Neutrophil (primary cell): ENCODE results near the gene CHRNA4.

ENCODE experiments used
- H3K27ac ChIP-seq: fragments of 200-600 bp; sonication (generic); 2 replicates; pipeline ENCODE4 v1.5.1; 2016; ENCODE audit warnings: mild to moderate bottlenecking, moderate library complexity
- H3K27me3 ChIP-seq: fragments of 200-600 bp; sonication (generic); 2 replicates; pipeline ENCODE4 v1.6.0; 2016; ENCODE audit warnings: mild to moderate bottlenecking
- H3K36me3 ChIP-seq: fragments of 200-600 bp; sonication (generic); 2 replicates; pipeline ENCODE4 v1.5.1; 2017
- H3K4me1 ChIP-seq, 2 experiments: fragments of 200-600 bp in 1 of 2; sonication (generic) in 1 of 2; 1 replicate in 1 of 2; 2 replicates in 1 of 2; pipeline versions ENCODE4 v1.5.1 to v1.6.1; 2013 to 2016; ENCODE audit warnings: low read depth in 1 of 2, low read length in 1 of 2, mild to moderate bottlenecking in 1 of 2, moderate library complexity in 1 of 2; ENCODE audit not compliant: control insufficient read depth in 1 of 2, insufficient read depth in 1 of 2
- H3K4me3 ChIP-seq, 2 experiments: fragments of 200-600 bp in 1 of 2; sonication (generic) in 1 of 2; 1 replicate in 1 of 2; 2 replicates in 1 of 2; pipeline ENCODE4 v1.5.1; 2013 to 2016; ENCODE audit warnings: low read depth in 1 of 2, low read length in 1 of 2, mild to moderate bottlenecking in 1 of 2, moderate library complexity in 1 of 2
- H3K9me3 ChIP-seq: fragments of 200-600 bp; sonication (generic); 2 replicates; pipeline ENCODE4 v1.5.1; 2016
- CTCF ChIP-seq: fragments of 200-600 bp; sonication (generic); IDR thresholded peaks from 2 replicates; pipeline ENCODE4 v1.5.1; 2016; ENCODE audit warnings: antibody characterized with exemption

CHRNA4 gene

GRCh38 chr20:63328718-63329275 is 32.4 kb downstream of the CHRNA4 start:
- Histone ChIP-seq H3K4me3 (no peak overlapping the region), H3K27me3 (peaks cover 9% of the 10 kb centered on the region), H3K27ac (no peak overlapping the region), H3K4me1 (no peaks in the 10 kb centered on the region), H3K9me3 (peaks cover 10% of the 10 kb centered on the region), H3K36me3 (no peaks in the 10 kb centered on the region)
- TF ChIP-seq CTCF, result no peak

GRCh38 chr20:63328026-63328700 is 33.0 kb downstream of the CHRNA4 start:
- no peaks in the 10 kb centered on the region for H3K36me3 ChIP-seq
- TF ChIP-seq CTCF, result no peak
- peaks cover 10% of the 10 kb centered on the region for H3K9me3 ChIP-seq
- no peak overlapping the region for H3K27ac ChIP-seq
- no peak overlapping the region for H3K4me3 ChIP-seq
- no peaks in the 10 kb centered on the region for H3K4me1 ChIP-seq
- peaks cover 15% of the 10 kb centered on the region for H3K27me3 ChIP-seq

- H3K4me1 ChIP-seq, result no peaks in the 10 kb centered on the region
- H3K27me3 ChIP-seq, result peaks cover 24% of the 10 kb centered on the region
- H3K36me3 ChIP-seq, result no peaks in the 10 kb centered on the region
- no peak overlapping the region for H3K4me3 ChIP-seq
- H3K9me3 ChIP-seq, result peaks cover 10% of the 10 kb centered on the region
- H3K27ac ChIP-seq, result peak overlapping the region; percentile 78
- no peak for TF ChIP-seq CTCF
Measured at GRCh38 chr20:63327231-63327745, 33.9 kb downstream of the CHRNA4 start.

- Histone ChIP-seq H3K4me1 (no peaks in the 10 kb centered on the region), H3K27me3 (peaks cover 29% of the 10 kb centered on the region), H3K9me3 (peaks cover 10% of the 10 kb centered on the region), H3K36me3 (no peaks in the 10 kb centered on the region), H3K4me3 (no peak overlapping the region), H3K27ac (peak overlapping the region; percentile 78)
- TF ChIP-seq CTCF, result no peak
Measured at GRCh38 chr20:63326314-63327230, 34.6 kb downstream of the CHRNA4 start.

GRCh38 chr20:63325554-63326313 is 35.4 kb downstream of the CHRNA4 start:
- peaks cover 10% of the 10 kb centered on the region for H3K9me3 ChIP-seq
- no peak overlapping the region for H3K4me3 ChIP-seq
- no peak overlapping the region for H3K27ac ChIP-seq
- H3K36me3 ChIP-seq, result no peaks in the 10 kb centered on the region
- no peaks in the 10 kb centered on the region for H3K4me1 ChIP-seq
- peaks cover 29% of the 10 kb centered on the region for H3K27me3 ChIP-seq
- no peak for TF ChIP-seq CTCF
